HepG2 (cell line): ENCODE results near the gene FGF18. TPM values are rescaled to one million over a fixed set of nuclear protein-coding genes. Genes with fewer than 3 reads are reported as not detected.

Experiments
- ATAC-seq: fragments of 200-7000 bp; cut with Tn5 transposase; 3 replicates; pipeline ENCODE4 v1.9.1; 2020; ENCODE audit warnings: mild to moderate bottlenecking, moderate library complexity
- BruUV-seq: library from RNA; stranded (reverse); fragments of 400-500 nt; replicated peaks from 2 replicates; lab custom pipeline; 2021; lab: Mats Ljungman, UMichigan
- CTCF ChIA-PET: fragments of 300-600 bp; formaldehyde crosslinking; extraction: SDS; loops from one replicate; lab custom pipeline; 2021; ENCODE audit warnings: low total read pairs, inconsistent platforms, low intra/inter-chr PET ratio; lab: Yijun Ruan, JAX
- POLR2A ChIA-PET: fragments of 350-600 bp; sonication (Branson Sonifier 250); formaldehyde crosslinking; loops from one replicate; lab custom pipeline; 2020; ENCODE audit warnings: antibody characterized with exemption, inconsistent platforms; lab: Yijun Ruan, JAX
- DNase-seq: peaks from one replicate; pipeline ENCODE4 v3.0.0-alpha.2; 2015; ENCODE audit warnings: low spot score
- FAIRE-seq: peaks from 3 replicates; lab custom pipeline; 2011; peaks lifted over from hg19 to GRCh38; lab: Jason Lieb, UNC
- H2AFZ ChIP-seq: one replicate; pipeline ENCODE4 v1.6.1; 2011; ENCODE audit warnings: low read length, inconsistent platforms
- H3K27ac ChIP-seq: fragments of 300-600 bp; 3 replicates; pipeline ENCODE4 v1.8.0; 2011; ENCODE audit warnings: mixed run types, mild to moderate bottlenecking, mixed read lengths, low read length, inconsistent platforms; ENCODE audit not compliant: insufficient read depth; ENCODE audit errors: extremely low read length
- H3K27me3 ChIP-seq, 2 experiments: fragments of 200-600 bp in 1 of 2; 2 replicates in 1 of 2; 3 replicates in 1 of 2; pipeline versions ENCODE4 v1.6.0 to v1.8.0; 2011; ENCODE audit warnings: low read length in 2 of 2, mild to moderate bottlenecking in 2 of 2, moderate library complexity in 2 of 2, inconsistent platforms in 1 of 2; ENCODE audit not compliant: insufficient read depth in 2 of 2, control insufficient read depth in 1 of 2
- H3K36me3 ChIP-seq, 2 experiments: fragments of 200-600 bp in 1 of 2; replicated peaks in 1 of 2; 2 replicates in 1 of 2; 3 replicates in 1 of 2; pipeline versions ENCODE4 v1.5.1 to v1.8.0; 2011; ENCODE audit warnings: low read length in 2 of 2, inconsistent platforms in 1 of 2; ENCODE audit not compliant: insufficient read depth in 2 of 2, control insufficient read depth in 1 of 2
- H3K4me1 ChIP-seq: 2 replicates; pipeline ENCODE4 v1.5.1; 2012; ENCODE audit warnings: low read length, inconsistent platforms; ENCODE audit not compliant: insufficient read depth
- H3K4me2 ChIP-seq: 2 replicates; pipeline ENCODE4 v1.6.0; 2011; ENCODE audit warnings: low read depth, low read length, inconsistent platforms
- H3K4me3 ChIP-seq, 3 experiments: fragments of 200-600 bp in 1 of 3; sonication (generic), shearing (Covaris generic) in 1 of 3; replicated peaks in 1 of 3; 2 replicates each; pipeline ENCODE4 v1.5.1; 2011 to 2016; ENCODE audit warnings: low read length in 3 of 3, inconsistent platforms in 2 of 3, low read depth in 2 of 3, mild to moderate bottlenecking in 2 of 3, control low read depth in 1 of 3, mixed read lengths in 1 of 3; ENCODE audit not compliant: insufficient read depth in 1 of 3
- H3K79me2 ChIP-seq: one replicate; pipeline ENCODE4 v1.6.1; 2011; ENCODE audit warnings: low read length, inconsistent platforms; ENCODE audit not compliant: insufficient read depth
- H3K9ac ChIP-seq: 2 replicates; pipeline ENCODE4 v1.6.0; 2011; ENCODE audit warnings: mild to moderate bottlenecking, low read depth, low read length, inconsistent platforms; ENCODE audit not compliant: insufficient read depth
- H3K9me3 ChIP-seq: 2 replicates; pipeline ENCODE4 v1.5.1; 2012; ENCODE audit warnings: mild to moderate bottlenecking, low read length
- H4K20me1 ChIP-seq: 2 replicates; pipeline ENCODE4 v1.6.0; 2011; ENCODE audit warnings: inconsistent platforms, mild to moderate bottlenecking, low read length, moderate library complexity; ENCODE audit not compliant: insufficient read depth
- CC2D1A ChIP-seq: sonication (generic); formaldehyde crosslinking; IDR thresholded peaks from 2 replicates; pipeline ENCODE4 v1.8.1; 2023; ENCODE audit warnings: mild to moderate bottlenecking, missing genetic modification reagents
- CSRNP1 ChIP-seq: sonication (generic); formaldehyde crosslinking; IDR thresholded peaks from 2 replicates; pipeline ENCODE4 v1.8.1; 2023; ENCODE audit warnings: mild to moderate bottlenecking, missing genetic modification reagents
- HNRNPK ChIP-seq: fragments of 200-400 bp; formaldehyde crosslinking; IDR thresholded peaks from 2 replicates; pipeline ENCODE4 v1.6.1; 2018; ENCODE audit warnings: low read length, low read depth, moderate library complexity, mild to moderate bottlenecking; ENCODE audit not compliant: poor library complexity, severe bottlenecking
- NR2C2 ChIP-seq: sonication (generic); formaldehyde crosslinking; IDR thresholded peaks from 2 replicates; pipeline ENCODE4 v1.4.0; 2020; ENCODE audit warnings: missing genetic modification reagents, mild to moderate bottlenecking, moderate library complexity, borderline replicate concordance
- ZNF12 ChIP-seq: sonication (generic); formaldehyde crosslinking; IDR thresholded peaks from 2 replicates; pipeline ENCODE4 v1.5.0; 2020; ENCODE audit warnings: missing genetic modification reagents
- ZNF543 ChIP-seq: sonication (generic); formaldehyde crosslinking; IDR thresholded peaks from 2 replicates; pipeline ENCODE4 v1.4.0; 2020; ENCODE audit warnings: mild to moderate bottlenecking, missing genetic modification reagents
- ZNF768 ChIP-seq: sonication (generic); formaldehyde crosslinking; IDR thresholded peaks from 2 replicates; pipeline ENCODE4 v1.4.0; 2020; ENCODE audit warnings: missing genetic modification reagents
- ZSCAN9 ChIP-seq: IDR thresholded peaks from 2 replicates; pipeline ENCODE4 v1.6.1; 2016; ENCODE audit warnings: borderline replicate concordance
- WGBS: methylation state at CpG from one replicate; pipeline ENCODE4 v1.1.6; 2017; ENCODE audit warnings: low lambda C conversion rate; 5-methylcytosine and 5-hydroxymethylcytosine counted together
- in situ Hi-C: cut with HindIII; loops from 2 replicates; pipeline ENCODE4 v1.10.0; 2017; ENCODE audit warnings: low pct_unique_long_range_greater_than_20kb; ENCODE audit not compliant: extremely low pct_ligation_motif_present
- intact Hi-C: fragments of 100-400 bp; cut with micrococcal nuclease; formaldehyde crosslinking; loops from one replicate; pipeline ENCODE4 v1.10.0; 2022; ENCODE audit not compliant: unreplicated experiment
- polyA plus RNA-seq, 8 experiments: library from polyadenylated mRNA; depleted of rRNA in 3 of 8; stranded (reverse) in 7 of 8; unstranded in 1 of 8; fragments of >200 nt; fragmentation: Illumina TruSeq in 4 of 8; extraction: Trizol in 4 of 8; gene quantifications; 2 replicates each; pipeline versions ENCODE4 v1.2.1 to v1.2.3, GENCODE V29; 2011 to 2016; ENCODE audit warnings: low read depth in 4 of 8, missing spikeins in 1 of 8, mixed read lengths in 1 of 8; ENCODE audit not compliant: insufficient read depth in 1 of 8
- total RNA-seq, 5 experiments: library from RNA; depleted of rRNA; stranded (reverse); fragments of >200 nt; fragmentation: Illumina TruSeq; extraction: Trizol; gene quantifications; 2 replicates each; pipeline ENCODE4 v1.2.3, GENCODE V29; 2016; ENCODE audit warnings: low read depth in 1 of 5
- TF ChIP-seq, protein P1 (sequence below): sonication (generic); formaldehyde crosslinking; IDR thresholded peaks from 2 replicates; pipeline ENCODE4 v1.4.0; 2020; ENCODE audit warnings: missing genetic modification reagents; ENCODE audit errors: not compliant biosample characterization
- TF ChIP-seq, protein P2 (sequence below): sonication (generic); formaldehyde crosslinking; IDR thresholded peaks from 2 replicates; pipeline ENCODE4 v1.8.1; 2023; ENCODE audit warnings: mild to moderate bottlenecking, missing genetic modification reagents, borderline replicate concordance

FGF18 gene
- total and polyA plus RNA-seq, 2 of the 13 experiments (the other 11 are each of a cell fraction or from before 2014, with no cell fraction given): not detected

GRCh38 chr5:171444582-171444981, 25.1 kb downstream of the FGF18 start:
- intact Hi-C loops (no loop called here), in situ Hi-C loops (no loop called here)
- ATAC-seq: no peak
- no peak for DNase-seq
- Histone ChIP-seq H4K20me1 (no peaks in the 10 kb centered on the region), H3K9me3 (no peaks in the 10 kb centered on the region), H3K4me3 (no peak overlapping the region), H3K36me3 (no peaks in the 10 kb centered on the region), H2AFZ (no peak overlapping the region), H3K27me3 (peaks cover 2 to 28% of the 10 kb centered on the region in 2 experiments; a peak in 2 of 5 replicates), H3K4me1 (no peaks in the 10 kb centered on the region), H3K9ac (no peak overlapping the region), H3K4me2 (no peak overlapping the region), H3K27ac (no peak overlapping the region), H3K79me2 (no peaks in the 10 kb centered on the region)
- BruUV-seq: no TSS peak
- FAIRE-seq: no peak
- 52% methylated on average over 12 of the region's 12 CpGs for WGBS
- POLR2A ChIA-PET: no interaction called here
- TF ChIP-seq ZNF12 (CRISPR knock-in tag): no peak
- TF ChIP-seq, protein P1, sequence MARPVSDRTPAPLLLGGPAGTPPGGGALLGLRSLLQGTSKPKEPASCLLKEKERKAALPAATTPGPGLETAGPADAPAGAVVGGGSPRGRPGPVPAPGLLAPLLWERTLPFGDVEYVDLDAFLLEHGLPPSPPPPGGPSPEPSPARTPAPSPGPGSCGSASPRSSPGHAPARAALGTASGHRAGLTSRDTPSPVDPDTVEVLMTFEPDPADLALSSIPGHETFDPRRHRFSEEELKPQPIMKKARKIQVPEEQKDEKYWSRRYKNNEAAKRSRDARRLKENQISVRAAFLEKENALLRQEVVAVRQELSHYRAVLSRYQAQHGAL (CRISPR knock-in tag): no peak
- no peak for TF ChIP-seq ZSCAN9 (CRISPR knock-in tag)
- TF ChIP-seq CC2D1A (CRISPR knock-in tag): no peak
- TF ChIP-seq NR2C2 (CRISPR knock-in tag): no peak
- TF ChIP-seq, protein P2, sequence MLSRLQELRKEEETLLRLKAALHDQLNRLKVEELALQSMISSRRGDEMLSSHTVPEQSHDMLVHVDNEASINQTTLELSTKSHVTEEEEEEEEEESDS (CRISPR knock-in tag): no peak
- no peak for TF ChIP-seq ZNF543 (CRISPR knock-in tag)
- TF ChIP-seq CSRNP1: no peak
- no peak for TF ChIP-seq HNRNPK
- TF ChIP-seq ZNF768: no peak
- CTCF ChIA-PET: no interaction called here
